ENCODE measurements around the gene TMED5.

The TMED5 gene

GRCh38 chr1:93109578-93109977 lies 70.6 kb downstream of the TMED5 start:
- ChIA-PET CTCF (interaction anchor here (0.6 kb wide), 1 partner anchor 15 kb away, joined by 4 read pairs; no protein-coding TSS in a partner anchor), POLR2A (interaction anchor here (1.4 kb wide), 1 partner anchor 30 kb away, joined by 8 read pairs; the partner anchor contains the start of gene MTF2)
- TF ChIP-seq ARNT (IDR thresholded peaks at IDR 0.05) (no peak), HDGF (IDR thresholded peaks at IDR 0.05; ENCODE audit: borderline replicate concordance) (no peak), ELF4 (IDR thresholded peaks at IDR 0.05) (no peak), L3MBTL2 (conservative IDR thresholded peaks at IDR 0.05) (no peak), ZNF384 (IDR thresholded peaks at IDR 0.05) (no peak), FOXM1 (IDR thresholded peaks at IDR 0.05; ENCODE audit: borderline replicate concordance) (no peak)
- DNase-seq (ENCODE audit: extremely low spot score): no peak

GRCh38 chr1:93108335-93108734 lies 71.9 kb downstream of the TMED5 start:
- TF ChIP-seq PKNOX1 (IDR thresholded peaks at IDR 0.05) (no peak), CTBP1 (IDR thresholded peaks at IDR 0.05; ENCODE audit: borderline replicate concordance) (no peak), L3MBTL2 (conservative IDR thresholded peaks at IDR 0.05) (no peak), FOXM1 (IDR thresholded peaks at IDR 0.05; ENCODE audit: borderline replicate concordance) (no peak), ZNF384 (IDR thresholded peaks at IDR 0.05) (no peak), ARNT (IDR thresholded peaks at IDR 0.05) (no peak), TARDBP (IDR thresholded peaks at IDR 0.05) (no peak)
- no peak for DNase-seq (ENCODE audit: extremely low spot score)
- CTCF ChIA-PET: no interaction called here
- POLR2A ChIA-PET: no interaction called here

- DNase-seq (ENCODE audit: extremely low spot score): no peak
- CTCF ChIA-PET: no interaction called here
- POLR2A ChIA-PET: no interaction called here
- TF ChIP-seq LEF1 (IDR thresholded peaks at IDR 0.05; ENCODE audit: borderline replicate concordance) (no peak), ARNT (IDR thresholded peaks at IDR 0.05) (no peak), PKNOX1 (IDR thresholded peaks at IDR 0.05) (no peak), SP1 (IDR thresholded peaks at IDR 0.05) (no peak)
Measured at GRCh38 chr1:93107395-93107794, 72.8 kb downstream of the TMED5 start.

GRCh38 chr1:93106226-93106625 lies 74.0 kb downstream of the TMED5 start:
- POLR2A ChIA-PET: no interaction called here
- CTCF ChIA-PET: no interaction called here
- no peak for DNase-seq (ENCODE audit: extremely low spot score)
- TF ChIP-seq ELF4 (IDR thresholded peaks at IDR 0.05): no peak
- TF ChIP-seq SUZ12 (IDR thresholded peaks at IDR 0.05): no peak
- no peak for TF ChIP-seq TARDBP (IDR thresholded peaks at IDR 0.05)
- TF ChIP-seq PKNOX1 (IDR thresholded peaks at IDR 0.05): no peak
- TF ChIP-seq ZNF384 (IDR thresholded peaks at IDR 0.05): no peak
- TF ChIP-seq BHLHE40 (IDR thresholded peaks at IDR 0.05; ENCODE audit: borderline replicate concordance): no peak
- no peak for TF ChIP-seq FOXK2 (IDR thresholded peaks at IDR 0.05)

GRCh38 chr1:93102142-93102541 lies 78.1 kb downstream of the TMED5 start:
- POLR2A ChIA-PET: no interaction called here
- TF ChIP-seq SP1 (IDR thresholded peaks at IDR 0.05): no peak
- TF ChIP-seq SUZ12 (IDR thresholded peaks at IDR 0.05): no peak
- no peak for TF ChIP-seq NFRKB (IDR thresholded peaks at IDR 0.05)
- no peak for TF ChIP-seq TARDBP (IDR thresholded peaks at IDR 0.05)
- no peak for TF ChIP-seq ELF4 (IDR thresholded peaks at IDR 0.05)
- TF ChIP-seq ZNF384 (IDR thresholded peaks at IDR 0.05): no peak
- TF ChIP-seq HDGF (IDR thresholded peaks at IDR 0.05; ENCODE audit: borderline replicate concordance): no peak
- no peak for TF ChIP-seq L3MBTL2 (conservative IDR thresholded peaks at IDR 0.05)
- no peak for TF ChIP-seq CTBP1 (IDR thresholded peaks at IDR 0.05; ENCODE audit: borderline replicate concordance)
- TF ChIP-seq FOXM1 (IDR thresholded peaks at IDR 0.05; ENCODE audit: borderline replicate concordance): no peak
- TF ChIP-seq FOXA1 (IDR thresholded peaks at IDR 0.05): no peak
- TF ChIP-seq FOXK2 (IDR thresholded peaks at IDR 0.05): no peak
- TF ChIP-seq LEF1 (IDR thresholded peaks at IDR 0.05; ENCODE audit: borderline replicate concordance): no peak

More at GRCh38 chr1:93102142-93102541, 78.1 kb downstream of the TMED5 start:
- no peak for DNase-seq (ENCODE audit: extremely low spot score)
- CTCF ChIA-PET: no interaction called here
